PFSK-1 (cell line): ENCODE data around the gene GRB2.

Source experiments
- FOXP2 ChIP-seq: optimal IDR thresholded peaks from 2 replicates; pipeline ENCODE3; 2011; ENCODE audit warnings: borderline replicate concordance, control low read depth, inconsistent platforms; ENCODE audit not compliant: insufficient read depth; ENCODE audit errors: extremely low read length, extremely low read depth
- POLR2AphosphoS5 ChIP-seq: IDR thresholded peaks from 2 replicates; pipeline ENCODE4 v1.6.1; 2012; ENCODE audit warnings: low read depth, mild to moderate bottlenecking, control low read depth, low read length, moderate library complexity
- SIN3A ChIP-seq: IDR thresholded peaks from 2 replicates; pipeline ENCODE4 v1.6.1; 2012; ENCODE audit warnings: mild to moderate bottlenecking, low read length, moderate library complexity, borderline replicate concordance; ENCODE audit not compliant: insufficient read depth
- TAF1 ChIP-seq: IDR thresholded peaks from 2 replicates; pipeline ENCODE4 v1.6.1; 2012; ENCODE audit warnings: low read length, control low read depth, borderline replicate concordance; ENCODE audit not compliant: insufficient read depth
- TF ChIP-seq, protein P1 (sequence below), 2 experiments: IDR thresholded peaks; 2 replicates each; pipeline versions ENCODE4 v1.6.1 to v1.8.0; 2011 to 2012; ENCODE audit warnings: low read depth in 2 of 2, low read length in 2 of 2, control low read depth in 1 of 2, inconsistent platforms in 1 of 2, mild to moderate bottlenecking in 1 of 2, moderate library complexity in 1 of 2; ENCODE audit not compliant: insufficient read depth in 1 of 2

GRB2 gene

DNA sequence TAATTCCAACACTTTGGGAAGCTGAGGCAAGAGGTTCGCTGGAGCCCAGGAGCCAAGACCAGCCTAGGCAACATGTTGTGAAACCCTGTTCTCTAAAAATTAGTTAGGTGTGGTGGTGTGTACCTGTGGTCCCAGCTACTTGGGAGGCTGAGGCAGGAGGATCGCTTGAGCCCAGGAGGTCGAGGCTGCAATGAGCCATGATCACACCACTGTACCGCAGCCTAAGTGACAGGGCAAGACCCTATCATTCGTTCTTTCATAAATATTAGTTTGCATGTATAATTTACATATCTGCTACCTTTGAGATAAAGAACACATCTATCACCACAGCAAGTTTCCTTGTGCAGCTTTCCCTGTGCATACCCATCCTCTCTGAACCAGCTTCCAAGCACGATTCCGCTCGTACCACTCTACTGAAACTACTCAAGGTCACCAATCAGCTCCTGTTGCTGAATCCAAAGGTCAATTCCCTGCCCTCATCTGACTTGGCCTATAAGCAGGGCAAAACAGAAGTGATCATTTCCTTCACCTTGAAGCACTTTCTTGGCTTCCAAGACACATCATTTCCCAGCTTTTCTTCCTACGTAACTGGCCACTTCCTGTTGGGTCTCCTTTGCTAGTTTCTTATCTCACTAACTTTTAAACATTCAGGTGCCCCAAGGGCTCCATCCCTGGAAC, 49.1 kb downstream of the GRB2 start:
- TF ChIP-seq FOXP2, result no peak

DNA sequence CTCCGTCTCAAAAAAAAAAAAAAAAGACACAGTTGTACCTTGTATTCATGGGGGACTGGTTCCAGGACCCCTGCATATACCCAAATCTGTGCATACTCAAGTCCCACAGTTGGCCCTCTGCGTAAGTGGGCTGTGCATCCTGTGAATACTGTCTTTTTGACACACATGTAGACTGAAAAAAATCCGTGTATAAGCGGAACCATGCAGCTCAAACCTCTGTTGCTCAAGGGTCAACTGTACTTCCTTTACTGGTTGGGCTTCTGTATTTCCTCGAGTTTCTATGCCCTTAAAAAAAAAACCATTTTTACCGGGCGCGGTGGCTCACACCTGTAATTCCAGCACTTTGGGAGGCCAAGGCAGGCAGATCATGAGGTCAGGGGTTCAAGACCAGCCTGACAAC, 52.3 kb downstream of the GRB2 start:
- TF ChIP-seq, protein P1, sequence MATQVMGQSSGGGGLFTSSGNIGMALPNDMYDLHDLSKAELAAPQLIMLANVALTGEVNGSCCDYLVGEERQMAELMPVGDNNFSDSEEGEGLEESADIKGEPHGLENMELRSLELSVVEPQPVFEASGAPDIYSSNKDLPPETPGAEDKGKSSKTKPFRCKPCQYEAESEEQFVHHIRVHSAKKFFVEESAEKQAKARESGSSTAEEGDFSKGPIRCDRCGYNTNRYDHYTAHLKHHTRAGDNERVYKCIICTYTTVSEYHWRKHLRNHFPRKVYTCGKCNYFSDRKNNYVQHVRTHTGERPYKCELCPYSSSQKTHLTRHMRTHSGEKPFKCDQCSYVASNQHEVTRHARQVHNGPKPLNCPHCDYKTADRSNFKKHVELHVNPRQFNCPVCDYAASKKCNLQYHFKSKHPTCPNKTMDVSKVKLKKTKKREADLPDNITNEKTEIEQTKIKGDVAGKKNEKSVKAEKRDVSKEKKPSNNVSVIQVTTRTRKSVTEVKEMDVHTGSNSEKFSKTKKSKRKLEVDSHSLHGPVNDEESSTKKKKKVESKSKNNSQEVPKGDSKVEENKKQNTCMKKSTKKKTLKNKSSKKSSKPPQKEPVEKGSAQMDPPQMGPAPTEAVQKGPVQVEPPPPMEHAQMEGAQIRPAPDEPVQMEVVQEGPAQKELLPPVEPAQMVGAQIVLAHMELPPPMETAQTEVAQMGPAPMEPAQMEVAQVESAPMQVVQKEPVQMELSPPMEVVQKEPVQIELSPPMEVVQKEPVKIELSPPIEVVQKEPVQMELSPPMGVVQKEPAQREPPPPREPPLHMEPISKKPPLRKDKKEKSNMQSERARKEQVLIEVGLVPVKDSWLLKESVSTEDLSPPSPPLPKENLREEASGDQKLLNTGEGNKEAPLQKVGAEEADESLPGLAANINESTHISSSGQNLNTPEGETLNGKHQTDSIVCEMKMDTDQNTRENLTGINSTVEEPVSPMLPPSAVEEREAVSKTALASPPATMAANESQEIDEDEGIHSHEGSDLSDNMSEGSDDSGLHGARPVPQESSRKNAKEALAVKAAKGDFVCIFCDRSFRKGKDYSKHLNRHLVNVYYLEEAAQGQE (IDR thresholded peaks at IDR 0.05; ENCODE audit: insufficient read depth in 1 of 2, low read depth in 2 of 2, low read length in 2 of 2), result no peak
- TF ChIP-seq SIN3A (no peak), FOXP2 (no peak), POLR2AphosphoS5 (no peak), TAF1 (no peak)

DNA sequence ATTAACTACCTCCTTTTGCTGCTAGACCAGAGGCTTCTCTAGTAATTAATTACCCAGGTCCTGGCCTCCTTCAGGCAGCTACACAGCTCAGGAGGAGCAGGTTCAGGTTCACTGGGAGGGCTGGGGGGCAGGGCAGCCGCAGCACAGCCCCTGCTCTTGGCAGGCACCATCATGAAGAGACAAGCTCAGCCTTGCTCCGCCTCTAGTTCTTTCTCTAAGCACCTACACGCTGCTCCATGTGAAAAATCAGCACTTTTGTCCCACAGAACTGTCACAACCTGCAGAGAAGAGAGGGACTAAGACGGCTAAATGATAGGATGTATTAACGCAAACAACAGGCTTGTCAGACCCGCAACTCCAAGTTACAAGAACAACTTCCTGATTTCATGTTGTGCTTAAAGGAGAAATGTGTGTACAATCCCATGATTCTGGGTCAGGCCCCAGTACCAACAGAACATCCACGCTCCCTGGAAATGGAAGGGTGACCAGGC, 53.4 kb downstream of the GRB2 start:
- TF ChIP-seq, protein P1 (IDR thresholded peaks at IDR 0.05; ENCODE audit: insufficient read depth in 1 of 2, low read depth in 2 of 2, low read length in 2 of 2), result no peak
- TF ChIP-seq FOXP2 (no peak), TAF1 (no peak), SIN3A (no peak), POLR2AphosphoS5 (no peak)

DNA sequence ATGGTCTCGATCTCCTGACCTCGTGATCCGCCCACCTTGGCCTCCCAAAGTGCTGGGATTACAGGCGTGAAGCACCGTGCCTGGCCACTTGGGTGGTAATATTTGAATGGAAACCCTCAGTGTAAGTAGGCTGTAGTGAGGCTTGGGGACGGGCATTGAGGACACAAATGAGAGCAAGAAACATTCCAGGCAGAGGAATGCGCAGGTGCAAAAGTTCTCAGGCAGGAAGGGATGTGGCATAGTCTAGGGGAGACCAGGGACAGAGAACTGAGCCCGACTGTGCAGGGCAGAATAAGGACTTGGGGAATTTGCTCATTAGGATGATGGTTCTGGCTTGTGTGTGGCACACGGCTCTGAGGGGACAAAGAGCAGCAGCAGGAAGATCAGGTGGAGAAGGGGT, 54.8 kb downstream of the GRB2 start:
- TF ChIP-seq POLR2AphosphoS5, result no peak
- no peak for TF ChIP-seq TAF1
- TF ChIP-seq, protein P1 (IDR thresholded peaks at IDR 0.05; ENCODE audit: insufficient read depth in 1 of 2, low read depth in 2 of 2, low read length in 2 of 2), result no peak
- no peak for TF ChIP-seq FOXP2
- no peak for TF ChIP-seq SIN3A

DNA sequence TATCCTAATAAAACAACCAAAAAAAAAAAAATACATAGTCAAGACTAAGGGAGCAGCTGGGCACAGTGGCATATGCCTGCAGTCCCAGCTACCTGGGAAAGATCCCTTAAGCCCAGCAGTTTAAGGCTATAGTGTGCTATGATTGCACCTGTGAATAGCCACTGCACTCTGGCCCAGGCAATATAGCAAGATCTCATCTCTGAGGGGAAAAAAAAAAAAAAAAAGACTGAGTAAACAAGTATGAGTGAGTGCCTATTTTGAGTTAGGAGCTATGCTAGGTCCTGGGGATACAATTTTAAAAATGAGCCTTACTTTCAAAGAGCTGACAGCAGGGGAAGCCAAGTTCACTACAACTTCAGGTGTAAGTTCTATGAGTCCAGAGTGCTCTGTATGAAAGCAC, 55.4 kb downstream of the GRB2 start:
- TF ChIP-seq FOXP2 (no peak), SIN3A (no peak), TAF1 (no peak)

DNA sequence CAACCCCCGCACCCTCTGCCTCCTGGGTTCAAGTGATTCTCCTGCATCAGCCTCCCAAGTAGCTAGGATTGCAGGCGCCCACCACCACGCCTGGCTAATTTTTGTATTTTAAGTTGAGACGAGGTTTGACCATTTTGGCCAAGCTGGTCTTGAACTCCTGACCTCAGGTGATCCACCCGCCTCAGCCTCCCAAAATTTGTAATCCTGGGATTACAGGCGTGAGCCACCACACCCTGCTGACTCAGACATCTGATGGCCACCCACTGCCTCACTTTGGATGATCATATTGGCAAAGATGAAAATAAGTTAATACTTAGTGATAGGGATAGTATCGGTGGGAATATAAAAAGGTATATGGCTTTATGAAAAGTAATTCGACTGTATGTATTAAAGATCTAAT, 55.9 kb downstream of the GRB2 start:
- TF ChIP-seq FOXP2, result no peak

DNA sequence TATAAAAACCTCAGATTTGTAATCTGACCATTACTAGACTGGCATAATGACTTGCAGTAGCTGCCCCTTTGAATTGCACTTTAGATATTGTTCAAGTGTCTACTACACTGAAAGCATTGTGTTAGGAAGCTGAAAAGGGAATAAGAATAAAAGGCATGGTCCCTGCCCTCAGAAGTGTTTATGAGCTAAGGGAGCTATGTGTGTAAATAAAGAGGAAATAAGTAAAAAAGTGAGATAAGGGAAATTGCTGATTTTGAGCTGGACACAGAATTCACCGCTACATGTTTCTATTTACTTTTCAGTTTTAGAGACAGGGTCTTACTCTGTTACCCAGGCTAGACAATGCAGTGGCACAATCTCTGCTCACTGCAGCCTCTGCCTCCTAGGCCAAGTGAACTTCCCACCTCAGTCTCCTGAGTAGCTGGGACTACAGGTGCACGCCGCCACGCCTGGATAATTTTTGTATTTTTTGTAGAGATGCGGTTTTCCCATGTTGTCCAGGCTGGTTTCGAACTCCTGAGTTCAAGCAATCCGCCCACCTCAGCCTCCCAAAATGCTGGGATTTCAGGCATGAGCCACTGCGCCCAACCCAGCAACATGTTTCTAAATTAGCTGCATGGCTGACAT, 57.0 kb downstream of the GRB2 start:
- TF ChIP-seq POLR2AphosphoS5 (no peak), TAF1 (no peak), SIN3A (no peak), FOXP2 (no peak)
- TF ChIP-seq, protein P1 (IDR thresholded peaks at IDR 0.05; ENCODE audit: insufficient read depth in 1 of 2, low read depth in 2 of 2, low read length in 2 of 2), result no peak
